Epithelial cell of proximal tubule (primary cell): Measurements from ENCODE around the gene STIM2. TPM values are rescaled to one million over a fixed set of nuclear protein-coding genes. Genes with fewer than 3 reads are reported as not detected.

Experiments
- DNase-seq: peaks from one replicate; pipeline ENCODE4 v3.0.0-alpha.2; 2011; ENCODE audit warnings: low read depth
- H3K4me3 ChIP-seq: 2 replicates; pipeline ENCODE4 v1.5.1; 2011; ENCODE audit warnings: low read depth, mild to moderate bottlenecking, low read length
- CTCF ChIP-seq: conservative IDR thresholded peaks from 2 replicates; pipeline ENCODE4 v1.5.1; 2012; ENCODE audit warnings: low read depth, mild to moderate bottlenecking, low read length
- total RNA-seq: library from RNA; depleted of rRNA; stranded (reverse); fragments of >200 nt; gene quantifications from 2 replicates; pipeline ENCODE4 v1.2.3, GENCODE V29; 2015

Gene STIM2
- total RNA-seq, 1 donor from 2014 or later, result 7.0 TPM

DNA sequence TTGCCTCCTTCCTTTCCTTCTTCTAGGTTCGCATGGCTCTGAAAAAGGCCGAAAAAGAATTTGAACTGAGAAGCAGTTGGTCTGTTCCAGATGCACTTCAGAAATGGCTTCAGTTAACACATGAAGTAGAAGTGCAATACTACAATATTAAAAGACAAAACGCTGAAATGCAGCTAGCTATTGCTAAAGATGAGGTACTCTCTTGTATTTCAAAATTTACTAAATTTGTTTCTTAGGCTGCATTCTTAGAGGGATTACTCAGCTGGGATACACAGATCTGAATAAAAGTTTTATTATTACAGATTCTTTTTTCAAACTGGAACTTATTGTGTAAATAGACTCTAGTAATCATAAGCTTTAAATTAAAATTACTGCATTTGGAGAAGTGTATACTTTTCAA lies 146.9 kb downstream of the STIM2 start:
- DNase-seq, result no peak
- TF ChIP-seq CTCF, result no peak
- H3K4me3 ChIP-seq, result no peak overlapping the region

DNA sequence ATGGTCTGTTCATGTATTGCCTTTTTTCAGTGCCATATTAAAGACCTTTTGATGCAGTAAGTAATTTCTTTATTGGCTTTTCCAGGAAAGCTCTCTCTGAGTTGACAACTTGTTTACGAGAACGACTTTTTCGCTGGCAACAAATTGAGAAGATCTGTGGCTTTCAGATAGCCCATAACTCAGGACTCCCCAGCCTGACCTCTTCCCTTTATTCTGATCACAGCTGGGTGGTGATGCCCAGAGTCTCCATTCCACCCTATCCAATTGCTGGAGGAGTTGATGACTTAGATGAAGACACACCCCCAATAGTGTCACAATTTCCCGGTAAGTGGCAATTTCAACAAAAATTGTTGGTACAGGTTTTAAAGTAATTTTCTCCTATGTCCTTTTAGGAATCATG lies 148.0 kb downstream of the STIM2 start:
- no peak for DNase-seq
- TF ChIP-seq CTCF, result no peak
- no peak overlapping the region for H3K4me3 ChIP-seq

- H3K4me3 ChIP-seq, result no peak overlapping the region
- TF ChIP-seq CTCF, result no peak
- DNase-seq, result no peak
These were observed 148.9 kb downstream of the STIM2 start for GRCh38 chr4:27009539-27009938.

GRCh38 chr4:27010334-27010940 lies 149.8 kb downstream of the STIM2 start:
- no peak overlapping the region for H3K4me3 ChIP-seq
- no peak for DNase-seq
- peak; percentile 87 for TF ChIP-seq CTCF

- DNase-seq, result no peak
- no peak for TF ChIP-seq CTCF
These were observed 150.8 kb downstream of the STIM2 start for GRCh38 chr4:27011401-27011800.

GRCh38 chr4:27013012-27013411 lies 152.4 kb downstream of the STIM2 start:
- no peak overlapping the region for H3K4me3 ChIP-seq
- DNase-seq, result no peak
- TF ChIP-seq CTCF, result no peak

More at GRCh38 chr4:27011401-27011800, 150.8 kb downstream of the STIM2 start:
- no peak overlapping the region for H3K4me3 ChIP-seq

DNA sequence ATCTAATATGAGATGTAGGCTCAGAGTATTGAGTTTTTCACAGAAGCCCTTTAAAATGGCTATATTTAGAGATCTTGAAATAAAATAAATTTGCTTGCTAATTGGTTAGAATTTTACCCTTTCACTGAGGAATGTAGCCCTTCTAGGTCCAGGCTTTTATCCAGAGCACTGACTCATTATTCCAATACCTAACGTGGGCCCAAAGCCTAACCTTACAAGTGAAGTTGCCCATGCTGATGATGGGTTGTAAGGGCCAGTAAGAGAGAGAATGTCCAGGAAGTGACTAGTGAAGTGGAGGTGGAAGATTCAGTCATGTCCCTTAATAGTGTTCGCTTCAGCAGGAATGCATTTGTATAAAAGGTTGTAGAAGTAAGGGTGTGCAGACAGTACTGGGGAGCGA lies 155.9 kb downstream of the STIM2 start:
- no peak for TF ChIP-seq CTCF
- H3K4me3 ChIP-seq, result no peak overlapping the region
- no peak for DNase-seq
